C4-2B (cell line): ENCODE measurements around the gene PDP2.

Experiments used
- CTCF ChIP-seq: fragments of 450-650 bp; conservative IDR thresholded peaks from 2 replicates; pipeline ENCODE4 v1.5.1; 2017; ENCODE audit warnings: mild to moderate bottlenecking
- ZFX ChIP-seq: fragments of 450-650 bp; IDR thresholded peaks from 2 replicates; pipeline ENCODE4 v1.6.1; 2017

GRCh38 chr16:66845080-66845410 lies 35.3 kb upstream of the PDP2 start:
- TF ChIP-seq CTCF (no peak), ZFX (no peak)
